Measurements from ENCODE around the gene ANKRD2.

DNA sequence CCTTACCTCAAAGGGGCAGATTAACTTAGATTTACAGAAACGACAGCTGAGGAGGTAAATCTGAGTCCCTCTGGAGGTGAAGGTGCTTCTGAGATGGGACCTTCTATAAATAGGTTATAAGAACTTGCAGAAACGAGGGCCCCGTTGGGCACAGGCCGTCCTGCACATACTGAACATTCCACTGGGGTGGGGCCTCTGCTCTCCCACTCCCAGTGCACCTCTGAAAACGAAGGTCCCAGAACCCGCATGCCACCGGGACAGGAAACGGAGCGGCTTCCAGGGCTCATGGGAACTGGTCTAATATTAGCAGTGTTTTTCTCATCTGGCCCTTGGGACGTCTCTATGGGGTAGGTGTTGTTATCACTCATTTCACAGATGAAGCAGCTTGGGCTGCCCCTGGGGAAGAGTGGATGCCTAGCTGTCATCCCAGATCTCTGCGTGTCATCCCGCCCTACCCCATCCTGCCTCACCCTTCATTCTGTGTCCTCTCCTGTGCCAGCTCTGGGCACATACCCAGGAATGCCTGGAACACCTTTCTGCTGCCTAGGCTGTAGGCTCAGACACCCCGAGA, 36.5 kb downstream of the ANKRD2 start:
- no peak for TF ChIP-seq POLR2A (IDR thresholded peaks at IDR 0.05; ENCODE audit: low read depth, low read length)
- no peak for TF ChIP-seq POLR2AphosphoS5 (IDR thresholded peaks at IDR 0.05; ENCODE audit: low read depth, low read length)

Measured in GM12892 (cell line).